Esophagus muscularis mucosa (tissue), 3 donors: ENCODE measurements around the gene RAB3C.

ENCODE experiments used
- CTCF ChIP-seq, 3 experiments: fragments of 200-600 bp in 2 of 3; fragments of 450-650 bp in 1 of 3; sonication (generic) in 2 of 3; IDR thresholded peaks; one replicate each; pipeline ENCODE4 v1.5.1; 2017 to 2019; ENCODE audit warnings: antibody characterized with exemption in 3 of 3, mild to moderate bottlenecking in 2 of 3, moderate library complexity in 1 of 3
- POLR2A ChIP-seq: fragments of 450-650 bp; IDR thresholded peaks from one replicate; pipeline ENCODE4 v1.6.1; 2017; ENCODE audit warnings: antibody characterized with exemption, moderate library complexity, mild to moderate bottlenecking, low read depth
- POLR2AphosphoS5 ChIP-seq, 2 donors: sonication (generic); formaldehyde crosslinking; IDR thresholded peaks; one replicate each; pipeline ENCODE4 v1.6.1; 2017; ENCODE audit warnings: antibody characterized with exemption in 2 of 2

GRCh38 chr5:58620336-58620735 lies 37.5 kb downstream of the RAB3C start:
- TF ChIP-seq POLR2A = no peak
- TF ChIP-seq CTCF (IDR thresholded peaks at IDR 0.05) = no peak
- no peak for TF ChIP-seq POLR2AphosphoS5 (IDR thresholded peaks at IDR 0.05)
